Kidney capillary endothelial cell (primary cell): ENCODE results near the gene MAP3K3.
"Not testable (repeated sequence)": the region's sequence is repeated elsewhere in the genome, so short reads cannot be mapped to it uniquely, and the experiment has no call there.

Source experiments
- DNase-seq: peaks from one replicate; pipeline ENCODE4 v3.0.0-alpha.2; 2018; ENCODE audit warnings: low spot score

MAP3K3 gene

DNA sequence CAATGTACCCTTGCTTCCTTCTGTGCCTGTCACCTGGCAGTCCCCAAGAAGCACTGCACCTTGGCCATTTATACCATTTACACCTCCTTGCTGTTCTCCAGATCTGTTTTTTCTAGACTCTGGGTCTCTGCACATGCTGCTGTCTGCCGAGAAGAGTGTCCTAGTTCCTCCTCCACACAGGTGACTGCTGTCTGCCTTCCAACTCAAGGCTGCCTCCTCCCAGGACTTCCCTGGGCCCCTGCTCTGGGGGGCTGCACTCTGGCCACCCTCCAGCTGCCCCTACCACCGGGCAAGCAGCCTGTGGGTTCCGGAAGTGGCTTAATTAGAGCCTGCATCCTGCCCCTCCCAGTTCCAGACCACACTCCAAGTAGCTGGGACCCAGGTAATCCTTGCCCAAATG is 83.4 kb downstream of the MAP3K3 start:
- DNase-seq, result no peak

DNA sequence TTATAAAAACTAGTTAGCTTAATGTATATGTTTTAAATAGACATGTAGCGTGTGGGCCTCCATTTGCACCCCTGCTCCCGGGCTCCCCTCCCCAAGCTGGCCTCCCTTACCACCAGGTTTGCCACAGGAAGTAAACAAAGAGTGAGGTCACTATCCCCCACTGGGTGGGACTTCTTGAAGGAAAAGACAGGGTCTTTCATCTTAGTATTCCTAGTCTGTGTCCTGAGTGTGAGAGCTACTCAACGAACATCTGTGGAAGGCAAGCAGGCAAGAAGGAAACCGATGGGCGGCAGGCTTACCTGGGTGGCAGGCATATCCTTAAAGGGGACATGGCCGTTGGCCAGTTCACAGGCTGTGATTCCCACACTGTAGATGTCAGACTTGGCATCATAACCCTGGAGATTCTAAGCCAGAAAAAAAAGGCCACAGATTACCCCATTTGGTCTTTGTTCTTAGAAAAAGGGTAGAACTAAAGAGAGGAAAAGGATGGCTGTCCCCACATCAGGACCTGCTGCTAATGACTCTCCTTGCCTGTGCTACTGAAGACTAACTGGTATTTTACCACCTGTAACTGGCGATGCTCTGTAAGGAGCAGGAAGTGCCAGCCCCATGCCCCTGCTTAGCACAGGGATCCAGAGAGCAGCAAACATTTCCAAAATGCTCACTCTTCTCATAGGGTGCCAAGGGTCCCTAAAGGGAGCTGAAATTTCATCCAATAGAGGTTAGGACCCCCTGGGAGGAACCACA is 84.3 kb downstream of the MAP3K3 start:
- DNase-seq, result no peak

DNA sequence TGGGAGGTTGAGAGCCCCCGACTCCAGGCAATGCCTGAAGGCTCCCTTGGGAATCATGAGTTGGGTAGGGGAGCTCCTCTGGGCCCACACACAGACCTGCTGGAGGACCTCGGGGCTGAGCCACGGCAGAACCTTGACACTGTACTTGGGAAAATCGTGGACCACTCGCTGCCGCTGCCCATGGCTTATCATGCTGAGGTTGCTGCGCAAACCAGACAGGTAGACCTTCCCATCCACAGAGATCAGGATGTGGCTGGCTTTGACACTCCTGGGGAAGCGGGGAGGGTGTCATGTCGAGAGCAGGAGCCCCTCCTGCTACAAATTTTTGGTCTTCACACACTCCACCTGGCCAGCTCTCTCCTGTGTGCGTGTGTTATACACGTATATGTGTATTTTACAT is 84.9 kb downstream of the MAP3K3 start:
- DNase-seq, result no peak

- no peak for DNase-seq
Measured at GRCh38 chr17:63709110-63709509, 86.9 kb downstream of the MAP3K3 start.

DNA sequence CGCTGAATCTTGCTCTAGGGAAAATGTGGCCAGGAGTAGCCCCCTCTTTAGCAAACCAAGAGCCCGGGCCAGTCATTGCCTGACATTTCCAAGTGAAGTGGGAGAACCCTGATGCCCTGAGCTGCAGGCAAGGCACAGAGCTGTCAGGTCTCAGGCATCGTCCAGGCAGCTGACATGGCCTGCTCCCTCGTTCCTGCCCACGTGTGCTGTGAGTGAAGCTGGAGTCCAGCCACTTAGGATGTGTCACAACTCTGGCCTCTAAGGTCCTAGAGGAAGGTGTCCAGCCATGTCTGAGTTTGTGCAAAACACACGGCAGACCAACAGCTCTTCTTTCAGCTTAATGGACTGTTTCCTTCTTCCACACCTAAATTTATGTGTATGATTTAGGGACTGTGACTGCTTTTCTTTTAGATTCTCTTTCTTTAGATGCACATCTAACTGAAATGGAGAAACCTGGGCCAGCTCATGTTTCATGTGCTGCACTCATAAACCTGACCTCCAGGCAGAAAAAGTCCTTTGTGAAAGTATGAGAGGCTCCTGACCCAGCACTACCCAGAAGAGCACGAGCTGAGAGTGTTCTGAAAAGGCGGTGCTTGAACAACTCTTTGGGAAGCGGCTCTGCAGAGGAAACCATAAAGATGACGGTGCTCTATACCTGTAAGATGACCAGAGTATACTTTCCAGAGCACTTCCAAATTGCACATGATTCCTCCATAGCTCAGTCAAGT is 92.5 kb downstream of the MAP3K3 start:
- no peak for DNase-seq

DNA sequence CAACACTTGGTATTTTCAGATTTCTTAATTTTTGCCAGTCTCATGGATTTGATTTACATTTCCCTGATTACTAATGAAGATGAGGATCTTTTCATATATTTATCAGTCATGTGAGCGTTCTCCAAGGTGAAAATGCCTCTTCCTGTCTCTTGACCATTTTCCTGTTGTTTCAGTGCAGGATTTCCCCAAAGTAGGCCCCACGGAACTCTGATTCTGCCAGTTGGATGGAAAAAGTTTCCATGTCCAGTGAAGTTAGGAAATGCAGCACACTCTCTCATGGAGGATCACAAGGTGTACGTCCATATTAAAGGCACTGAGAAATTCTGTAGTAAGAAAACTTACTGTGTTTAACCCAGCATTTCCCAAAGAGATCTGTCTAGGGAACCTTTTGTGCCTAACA is 94.2 kb downstream of the MAP3K3 start:
- DNase-seq, result no peak

GRCh38 chr17:63718988-63719387 is 96.8 kb downstream of the MAP3K3 start:
- no peak for DNase-seq

DNA sequence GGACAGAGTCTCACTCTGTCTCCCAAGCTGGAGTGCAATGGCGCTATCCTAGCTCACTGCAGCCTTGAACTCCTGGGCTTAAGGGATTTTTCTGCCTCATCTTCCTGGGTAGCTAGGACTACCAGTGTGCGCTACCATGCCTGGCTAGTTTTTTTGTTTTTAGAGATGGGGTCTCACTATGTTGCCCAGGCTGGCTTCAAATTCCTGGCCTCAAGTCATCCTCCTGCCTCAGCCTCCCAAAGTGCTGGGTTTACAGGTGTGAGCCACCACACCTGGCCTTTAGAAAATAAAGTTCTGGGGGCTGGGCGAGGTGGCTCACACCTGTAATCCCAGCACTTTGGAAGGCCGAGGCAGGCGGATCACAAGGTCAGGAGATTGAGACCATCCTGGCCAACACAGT is 98.0 kb downstream of the MAP3K3 start:
- not testable (repeated sequence) for DNase-seq

GRCh38 chr17:63722403-63722802 is 100.2 kb downstream of the MAP3K3 start:
- no peak for DNase-seq

DNA sequence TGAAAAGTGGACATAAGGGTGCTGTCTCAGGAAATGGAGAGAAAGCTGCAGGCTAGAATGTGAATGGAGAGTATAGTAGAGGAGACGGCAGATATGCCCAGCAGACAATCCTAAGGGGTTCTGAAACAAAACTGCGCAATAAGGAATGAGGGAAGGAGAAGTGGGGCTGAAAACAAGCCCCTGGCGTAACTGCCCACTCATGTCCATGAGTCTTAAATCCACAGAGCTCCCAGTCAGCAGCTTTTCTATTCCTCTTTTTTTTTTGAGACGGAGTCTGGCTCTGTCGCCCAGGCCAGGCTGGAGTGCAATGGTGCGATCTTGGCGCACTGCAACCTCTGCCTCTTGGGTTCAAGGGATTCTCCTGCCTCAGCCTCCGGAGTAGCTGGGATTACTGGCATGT is 113.5 kb downstream of the MAP3K3 start:
- DNase-seq, result no peak

DNA sequence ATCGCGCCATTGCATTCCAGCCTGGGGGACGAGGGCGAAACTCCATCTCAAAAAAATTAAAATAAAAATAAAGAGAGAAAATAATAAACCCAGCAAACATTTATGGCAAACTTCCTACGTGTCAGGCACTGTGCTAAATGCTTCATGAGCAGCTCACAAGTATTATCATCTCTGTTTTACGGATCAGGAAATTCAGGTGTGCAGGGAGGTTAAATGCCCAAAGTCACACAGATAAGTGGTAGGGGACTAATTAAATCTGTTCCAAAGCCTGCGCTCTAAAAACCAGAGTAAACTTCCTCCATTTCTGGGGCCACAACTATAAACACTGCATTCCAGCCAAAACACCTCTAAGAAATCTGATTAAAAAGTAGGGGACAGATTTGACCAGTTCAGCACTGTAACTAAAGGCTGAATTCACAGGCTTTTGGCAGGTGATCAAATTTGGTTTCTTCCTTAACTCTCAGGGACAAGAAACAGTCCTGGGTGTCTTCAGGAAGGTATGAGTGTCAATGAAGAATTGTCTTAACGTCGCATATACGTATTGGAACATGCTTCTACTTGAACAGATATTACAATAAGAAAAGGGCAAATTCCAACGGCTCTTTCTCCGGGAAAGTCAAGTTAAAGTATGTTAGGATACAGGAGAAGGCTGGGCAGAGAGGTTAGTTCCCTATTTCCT is 118.4 kb downstream of the MAP3K3 start:
- DNase-seq, result no peak

- peak; percentile 16 for DNase-seq
Measured at GRCh38 chr17:63741143-63741407, 118.9 kb downstream of the MAP3K3 start.

DNA sequence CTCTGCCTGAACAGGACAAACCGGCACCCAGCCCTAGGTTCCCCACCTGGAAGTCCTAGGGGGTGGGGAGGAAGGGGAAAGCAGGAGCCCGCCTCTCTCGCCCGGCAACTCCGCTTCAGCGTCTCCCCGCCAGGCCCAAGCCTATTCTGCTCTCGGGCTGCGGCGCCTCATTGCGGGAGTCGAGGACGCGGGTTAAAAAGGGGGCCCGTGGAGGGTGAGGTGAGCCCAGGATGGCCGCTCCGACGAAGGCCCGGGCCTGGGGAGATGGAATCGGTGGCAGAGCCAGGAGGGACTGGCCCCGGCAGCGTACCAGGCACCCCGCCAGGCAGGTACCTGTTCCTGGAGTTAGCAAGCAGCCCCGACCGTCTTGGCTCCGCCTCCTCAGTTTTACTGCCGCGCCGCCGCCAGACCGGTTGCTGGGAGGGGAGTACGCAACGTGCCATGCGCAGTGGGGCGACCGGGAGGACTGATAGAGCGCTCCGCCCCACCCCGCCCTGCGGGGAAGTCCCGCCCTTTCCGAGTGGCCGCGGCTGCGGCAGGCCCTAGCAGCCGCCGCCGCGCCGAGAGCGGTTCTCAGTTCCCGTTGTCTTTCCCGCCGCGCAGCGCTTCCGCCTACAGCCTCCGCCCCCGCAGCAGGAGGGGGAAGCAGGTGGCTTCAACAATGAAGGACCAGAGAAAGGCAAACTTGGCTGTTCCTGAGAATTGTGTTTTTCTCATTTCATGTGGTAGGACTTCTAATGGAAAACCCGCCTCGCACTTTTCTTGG is 119.4 kb downstream of the MAP3K3 start, which contains the start of gene STRADA:
TSS of gene STRADA (minus strand) at position 392 of the 766 bp plus-strand sequence. CDS start 13,430 bp downstream, outside the sequence.
- DNase-seq, result peak; percentile 95
